ENCODE results near the gene SWSAP1.
A peak's percentile ranks its signal among the peaks of the same experiment; 100 is the strongest.
"Not testable (repeated sequence)": the region's sequence is repeated elsewhere in the genome, so short reads cannot be mapped to it uniquely, and the experiment has no call there.

The SWSAP1 gene

GRCh38 chr19:11374433-11375142 lies at the start of gene SWSAP1:
Gene SWSAP1 (plus strand): TSS chr19:11374666. CDS start chr19:11374681, 15 bp downstream.
- Histone ChIP-seq H3K4me1 (ENCODE audit: insufficient read depth, low read length) (no peaks in the 10 kb centered on the region; the same call in 1 of the 2 replicates), H3K9ac (ENCODE audit: low read depth, low read length) (peak within 1 kb of the TSS; percentile 85)

GRCh38 chr19:11324748-11325389 lies 49.6 kb upstream of the SWSAP1 start:
- no peaks in the 10 kb centered on the region for H3K9me3 ChIP-seq (ENCODE audit: control insufficient read depth, insufficient read depth, low read length)
- no peak overlapping the region for H3K9ac ChIP-seq (ENCODE audit: low read depth, low read length)
- H3K36me3 ChIP-seq (ENCODE audit: insufficient read depth, low read length), result no peaks in the 10 kb centered on the region
- H3K4me1 ChIP-seq (ENCODE audit: insufficient read depth, low read length), result peaks cover 14% of the 10 kb centered on the region

More at GRCh38 chr19:11374433-11375142, at the start of gene SWSAP1:
- no peaks in the 10 kb centered on the region for H3K36me3 ChIP-seq (ENCODE audit: insufficient read depth, low read length)
- H3K9me3 ChIP-seq (ENCODE audit: control insufficient read depth, insufficient read depth, low read length), result no peaks in the 10 kb centered on the region

GRCh38 chr19:11325544-11325943 lies 48.9 kb upstream of the SWSAP1 start:
- Histone ChIP-seq H3K36me3 (ENCODE audit: insufficient read depth, low read length) (no peaks in the 10 kb centered on the region), H3K9me3 (ENCODE audit: control insufficient read depth, insufficient read depth, low read length) (no peaks in the 10 kb centered on the region)

GRCh38 chr19:11330127-11330526 lies 44.3 kb upstream of the SWSAP1 start:
- Histone ChIP-seq H3K36me3 (ENCODE audit: insufficient read depth, low read length) (no peaks in the 10 kb centered on the region), H3K9me3 (ENCODE audit: control insufficient read depth, insufficient read depth, low read length) (no peaks in the 10 kb centered on the region), H3K9ac (ENCODE audit: low read depth, low read length) (no peak overlapping the region), H3K4me1 (ENCODE audit: insufficient read depth, low read length) (no peaks in the 10 kb centered on the region)

More at GRCh38 chr19:11325544-11325943, 48.9 kb upstream of the SWSAP1 start:
- H3K9ac ChIP-seq (ENCODE audit: low read depth, low read length), result no peak overlapping the region
- peaks cover 14% of the 10 kb centered on the region for H3K4me1 ChIP-seq (ENCODE audit: insufficient read depth, low read length)

GRCh38 chr19:11331502-11331901 lies 43.0 kb upstream of the SWSAP1 start:
- Histone ChIP-seq H3K9me3 (ENCODE audit: control insufficient read depth, insufficient read depth, low read length) (no peaks in the 10 kb centered on the region), H3K9ac (ENCODE audit: low read depth, low read length) (no peak overlapping the region), H3K36me3 (ENCODE audit: insufficient read depth, low read length) (no peaks in the 10 kb centered on the region), H3K4me1 (ENCODE audit: insufficient read depth, low read length) (no peaks in the 10 kb centered on the region)

GRCh38 chr19:11332822-11333221 lies 41.6 kb upstream of the SWSAP1 start:
- no peaks in the 10 kb centered on the region for H3K36me3 ChIP-seq (ENCODE audit: insufficient read depth, low read length)
- no peak overlapping the region for H3K9ac ChIP-seq (ENCODE audit: low read depth, low read length)
- no peaks in the 10 kb centered on the region for H3K4me1 ChIP-seq (ENCODE audit: insufficient read depth, low read length)
- no peaks in the 10 kb centered on the region for H3K9me3 ChIP-seq (ENCODE audit: control insufficient read depth, insufficient read depth, low read length)

- H3K36me3 ChIP-seq (ENCODE audit: insufficient read depth, low read length); H3K4me1 ChIP-seq (ENCODE audit: insufficient read depth, low read length); H3K9me3 ChIP-seq (ENCODE audit: control insufficient read depth, insufficient read depth, low read length); H3K9ac ChIP-seq (ENCODE audit: low read depth, low read length): not testable (repeated sequence)
Measured at GRCh38 chr19:11333838-11334237, 40.6 kb upstream of the SWSAP1 start.

GRCh38 chr19:11335449-11336146 lies 38.9 kb upstream of the SWSAP1 start:
- no peak overlapping the region for H3K9ac ChIP-seq (ENCODE audit: low read depth, low read length)
- H3K4me1 ChIP-seq (ENCODE audit: insufficient read depth, low read length), result peaks cover 4% of the 10 kb centered on the region; the same call in 1 of the 2 replicates
- H3K36me3 ChIP-seq (ENCODE audit: insufficient read depth, low read length), result no peaks in the 10 kb centered on the region
- no peaks in the 10 kb centered on the region for H3K9me3 ChIP-seq (ENCODE audit: control insufficient read depth, insufficient read depth, low read length)

GRCh38 chr19:11337080-11337479 lies 37.4 kb upstream of the SWSAP1 start:
- peaks cover 4% of the 10 kb centered on the region; the same call in 1 of the 2 replicates for H3K4me1 ChIP-seq (ENCODE audit: insufficient read depth, low read length)
- H3K36me3 ChIP-seq (ENCODE audit: insufficient read depth, low read length), result peaks cover 5% of the 10 kb centered on the region; the same call in 1 of the 2 replicates
- no peak overlapping the region for H3K9ac ChIP-seq (ENCODE audit: low read depth, low read length)
- no peaks in the 10 kb centered on the region for H3K9me3 ChIP-seq (ENCODE audit: control insufficient read depth, insufficient read depth, low read length)

- Histone ChIP-seq H3K36me3 (ENCODE audit: insufficient read depth, low read length) (peaks cover 5% of the 10 kb centered on the region; the same call in 1 of the 2 replicates), H3K9me3 (ENCODE audit: control insufficient read depth, insufficient read depth, low read length) (no peaks in the 10 kb centered on the region), H3K9ac (ENCODE audit: low read depth, low read length) (no peak overlapping the region), H3K4me1 (ENCODE audit: insufficient read depth, low read length) (peaks cover 4% of the 10 kb centered on the region; the same call in 1 of the 2 replicates)
Measured at GRCh38 chr19:11338121-11338520, 36.3 kb upstream of the SWSAP1 start.

- Histone ChIP-seq H3K9me3 (ENCODE audit: control insufficient read depth, insufficient read depth, low read length) (no peaks in the 10 kb centered on the region), H3K36me3 (ENCODE audit: insufficient read depth, low read length) (peaks cover 5% of the 10 kb centered on the region; the same call in 1 of the 2 replicates), H3K9ac (ENCODE audit: low read depth, low read length) (peak overlapping the region; percentile 58; the same call in 1 of the 2 replicates), H3K4me1 (ENCODE audit: insufficient read depth, low read length) (peaks cover 4% of the 10 kb centered on the region; the same call in 1 of the 2 replicates)
Measured at GRCh38 chr19:11338569-11339253, 35.8 kb upstream of the SWSAP1 start.

GRCh38 chr19:11339254-11340098 lies 35.0 kb upstream of the SWSAP1 start, which contains the start of gene RAB3D:
Gene RAB3D (minus strand): TSS chr19:11339657. CDS start chr19:11337399, 2,258 bp downstream.
- peaks cover 5% of the 10 kb centered on the region; the same call in 1 of the 2 replicates for H3K36me3 ChIP-seq (ENCODE audit: insufficient read depth, low read length)
- H3K9ac ChIP-seq (ENCODE audit: low read depth, low read length), result peak within 1 kb of the TSS; percentile 58
- no peaks in the 10 kb centered on the region for H3K9me3 ChIP-seq (ENCODE audit: control insufficient read depth, insufficient read depth, low read length)
- peaks cover 4% of the 10 kb centered on the region; the same call in 1 of the 2 replicates for H3K4me1 ChIP-seq (ENCODE audit: insufficient read depth, low read length)

- H3K36me3 ChIP-seq (ENCODE audit: insufficient read depth, low read length); H3K4me1 ChIP-seq (ENCODE audit: insufficient read depth, low read length); H3K9ac ChIP-seq (ENCODE audit: low read depth, low read length); H3K9me3 ChIP-seq (ENCODE audit: control insufficient read depth, insufficient read depth, low read length): not testable (repeated sequence)
Measured at GRCh38 chr19:11340099-11340467, 34.4 kb upstream of the SWSAP1 start.

All from ES-I3 (cell line).